Activated B cell treated with CpG ODN at 0.5 μM for 24 hours (primary cell): ENCODE results near the gene GPR3. TPM values are rescaled to one million over a fixed set of nuclear protein-coding genes. Genes with fewer than 3 reads are reported as not detected.

Source experiments
- ATAC-seq: fragments of 200-7000 bp; cut with Tn5 transposase; one replicate; pipeline ENCODE4 v1.10.0; 2021; ENCODE audit warnings: low read depth, mild to moderate bottlenecking, moderate library complexity
- CTCF ChIA-PET: fragments of 350-600 bp; sonication (Branson Sonifier 250); formaldehyde crosslinking; loops from one replicate; lab custom pipeline; 2021; ENCODE audit warnings: antibody characterized with exemption; lab: Charles Lee
- POLR2A ChIA-PET: fragments of 350-600 bp; sonication (Branson Sonifier 250); formaldehyde crosslinking; loops from one replicate; lab custom pipeline; 2021; ENCODE audit warnings: antibody characterized with exemption; lab: Charles Lee
- DNase-seq: peaks from one replicate; pipeline ENCODE4 v3.0.0; 2022
- H3K27ac Mint-ChIP-seq: one replicate; pipeline ENCODE4 v1.8.0; 2020; ENCODE audit warnings: mixed read lengths
- H3K27me3 Mint-ChIP-seq: one replicate; pipeline ENCODE4 v1.8.0; 2021; ENCODE audit warnings: mixed read lengths
- H3K36me3 Mint-ChIP-seq: one replicate; pipeline ENCODE4 v1.8.0; 2021; ENCODE audit warnings: low read depth, mixed read lengths
- H3K4me1 Mint-ChIP-seq: one replicate; pipeline ENCODE4 v1.8.0; 2021; ENCODE audit warnings: mixed read lengths
- H3K4me3 Mint-ChIP-seq: one replicate; pipeline ENCODE4 v1.8.0; 2020; ENCODE audit warnings: mild to moderate bottlenecking, mixed read lengths
- H3K9me3 Mint-ChIP-seq: one replicate; pipeline ENCODE4 v1.8.0; 2020; ENCODE audit warnings: mixed read lengths
- intact Hi-C: fragments of 100-400 bp; cut with micrococcal nuclease; formaldehyde crosslinking; loops from one replicate; pipeline ENCODE4 v1.15.1; 2024
- total RNA-seq: library from RNA; stranded (reverse); gene quantifications from 2 replicates; pipeline ENCODE4 v1.2.3, GENCODE V29; 2022
- TF ChIP-seq, protein P1 (sequence below): fragments of 200-600 bp; IDR thresholded peaks from one replicate; pipeline ENCODE4 v1.8.0; 2022; ENCODE audit warnings: antibody characterized with exemption, mild to moderate bottlenecking

Gene GPR3, protein sequence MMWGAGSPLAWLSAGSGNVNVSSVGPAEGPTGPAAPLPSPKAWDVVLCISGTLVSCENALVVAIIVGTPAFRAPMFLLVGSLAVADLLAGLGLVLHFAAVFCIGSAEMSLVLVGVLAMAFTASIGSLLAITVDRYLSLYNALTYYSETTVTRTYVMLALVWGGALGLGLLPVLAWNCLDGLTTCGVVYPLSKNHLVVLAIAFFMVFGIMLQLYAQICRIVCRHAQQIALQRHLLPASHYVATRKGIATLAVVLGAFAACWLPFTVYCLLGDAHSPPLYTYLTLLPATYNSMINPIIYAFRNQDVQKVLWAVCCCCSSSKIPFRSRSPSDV
- total RNA-seq, result 0.11 TPM in 1 of 2 replicates, not detected in the other

DNA sequence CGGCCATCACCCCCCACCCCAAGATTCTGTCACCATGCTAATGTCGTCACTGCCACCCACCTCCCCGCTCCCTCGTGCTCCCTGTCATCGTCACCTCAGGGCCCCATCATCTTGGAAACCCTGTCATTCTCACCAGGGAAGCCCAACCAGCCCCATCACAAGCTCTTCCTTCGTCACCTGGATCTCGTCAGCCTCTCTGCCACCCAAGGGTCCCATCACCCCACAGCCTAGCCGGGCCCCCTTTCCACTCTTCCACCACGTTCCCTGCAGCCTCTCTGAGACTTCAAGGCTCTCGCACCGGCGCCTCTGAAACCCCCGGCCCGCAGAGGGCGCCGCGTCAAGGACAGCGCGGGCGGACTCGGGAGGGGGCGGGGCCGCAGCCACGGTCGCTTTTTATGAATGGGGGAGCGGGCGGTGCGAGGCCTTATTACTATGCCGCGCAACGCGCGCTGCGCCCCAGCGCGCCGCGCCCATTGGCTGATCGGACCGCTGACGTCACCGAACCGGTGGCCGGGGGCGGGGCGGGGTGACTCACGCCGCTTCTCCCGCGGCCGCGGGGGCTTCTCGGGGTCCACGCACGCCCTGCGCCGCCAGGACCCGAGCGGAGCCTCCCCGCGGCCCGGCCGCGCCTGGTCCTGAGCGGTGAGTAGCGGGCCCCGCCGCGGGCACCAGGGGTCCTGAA is at the start of gene GPR3:
Gene GPR3, plus strand, starts transcription at position 527 of the 682 bp plus-strand sequence. CDS start 1,177 bp downstream, outside the sequence.
- POLR2A ChIA-PET, result interaction anchor here (0.5 to 1.3 kb wide), 5 partner anchors 27 to 274 kb away, joined by 3 to 5 read pairs (median 4); partner anchors contain the start of gene SYTL1

DNA sequence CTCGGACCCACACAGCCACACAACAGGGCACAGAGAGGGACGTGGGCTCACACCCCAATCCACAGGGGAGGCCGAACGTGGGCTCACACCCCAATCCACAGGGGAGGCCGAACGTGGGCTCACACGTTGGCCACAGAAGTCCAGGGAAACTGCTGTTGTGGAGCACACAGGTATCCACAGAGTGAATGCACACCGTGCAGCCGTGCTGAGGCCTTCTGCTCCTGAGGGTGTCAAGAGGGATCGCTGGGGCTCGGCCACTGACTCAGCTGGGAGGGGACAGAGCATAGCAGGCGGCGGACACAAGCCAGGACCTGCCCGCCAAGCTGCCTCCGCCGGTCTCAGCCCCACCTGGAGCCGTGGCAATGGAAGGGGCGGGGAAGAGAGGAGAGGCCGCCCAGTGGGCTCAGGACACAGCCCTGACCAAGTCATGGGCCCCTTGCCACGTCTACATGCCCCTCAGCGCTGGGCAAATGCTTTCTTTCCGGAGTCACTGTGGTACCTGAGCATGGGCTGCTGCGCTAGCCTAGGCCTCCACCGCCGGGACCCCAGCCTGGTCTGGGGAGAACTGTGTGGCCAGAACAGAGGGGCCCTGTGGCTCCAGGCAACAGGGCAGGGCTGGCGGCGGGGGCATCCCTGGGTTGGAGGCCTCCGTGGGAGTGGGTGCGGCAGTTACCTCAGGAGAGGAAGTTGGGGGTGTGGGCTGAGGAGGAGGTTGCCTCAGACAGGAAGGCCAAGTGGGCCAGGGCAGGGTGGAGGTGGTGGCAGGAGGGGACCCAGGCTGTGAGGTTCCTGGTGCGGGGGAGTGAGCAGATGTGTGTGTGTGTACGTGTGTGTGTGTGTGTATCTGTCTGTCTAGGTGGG is 49.4 kb upstream of the GPR3 start:
- intact Hi-C loops, result loop anchor here (5.0 to 10.0 kb wide), 2 partner anchors 384 to 648 kb away; partner anchors contain the start of genes ARID1A and FAM76A

More for the DNA sequence above, at the start of gene GPR3:
- no peaks in the 10 kb centered on the region for H3K27me3 Mint-ChIP-seq
- no peaks in the 10 kb centered on the region for H3K9me3 Mint-ChIP-seq
- H3K27ac Mint-ChIP-seq, result peak within 1 kb of the TSS; percentile 60
- TF ChIP-seq, protein P1, sequence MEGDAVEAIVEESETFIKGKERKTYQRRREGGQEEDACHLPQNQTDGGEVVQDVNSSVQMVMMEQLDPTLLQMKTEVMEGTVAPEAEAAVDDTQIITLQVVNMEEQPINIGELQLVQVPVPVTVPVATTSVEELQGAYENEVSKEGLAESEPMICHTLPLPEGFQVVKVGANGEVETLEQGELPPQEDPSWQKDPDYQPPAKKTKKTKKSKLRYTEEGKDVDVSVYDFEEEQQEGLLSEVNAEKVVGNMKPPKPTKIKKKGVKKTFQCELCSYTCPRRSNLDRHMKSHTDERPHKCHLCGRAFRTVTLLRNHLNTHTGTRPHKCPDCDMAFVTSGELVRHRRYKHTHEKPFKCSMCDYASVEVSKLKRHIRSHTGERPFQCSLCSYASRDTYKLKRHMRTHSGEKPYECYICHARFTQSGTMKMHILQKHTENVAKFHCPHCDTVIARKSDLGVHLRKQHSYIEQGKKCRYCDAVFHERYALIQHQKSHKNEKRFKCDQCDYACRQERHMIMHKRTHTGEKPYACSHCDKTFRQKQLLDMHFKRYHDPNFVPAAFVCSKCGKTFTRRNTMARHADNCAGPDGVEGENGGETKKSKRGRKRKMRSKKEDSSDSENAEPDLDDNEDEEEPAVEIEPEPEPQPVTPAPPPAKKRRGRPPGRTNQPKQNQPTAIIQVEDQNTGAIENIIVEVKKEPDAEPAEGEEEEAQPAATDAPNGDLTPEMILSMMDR, result no peak
- ATAC-seq (peak; percentile 91), DNase-seq (peak; percentile 91)
- intact Hi-C loops, result loop anchor here (1.0 kb wide), 4 partner anchors 27 to 271 kb away; no protein-coding TSS in a partner anchor
- CTCF ChIA-PET, result interaction anchor here (1.3 to 11.1 kb wide), 5 partner anchors 26 to 271 kb away, joined by 5 to 171 read pairs (median 15); partner anchors contain the start of gene MAP3K6
- H3K36me3 Mint-ChIP-seq, result no peaks in the 10 kb centered on the region
- H3K4me1 Mint-ChIP-seq, result peaks cover 18% of the 10 kb centered on the region
- H3K4me3 Mint-ChIP-seq, result peak within 1 kb of the TSS; percentile 82

DNA sequence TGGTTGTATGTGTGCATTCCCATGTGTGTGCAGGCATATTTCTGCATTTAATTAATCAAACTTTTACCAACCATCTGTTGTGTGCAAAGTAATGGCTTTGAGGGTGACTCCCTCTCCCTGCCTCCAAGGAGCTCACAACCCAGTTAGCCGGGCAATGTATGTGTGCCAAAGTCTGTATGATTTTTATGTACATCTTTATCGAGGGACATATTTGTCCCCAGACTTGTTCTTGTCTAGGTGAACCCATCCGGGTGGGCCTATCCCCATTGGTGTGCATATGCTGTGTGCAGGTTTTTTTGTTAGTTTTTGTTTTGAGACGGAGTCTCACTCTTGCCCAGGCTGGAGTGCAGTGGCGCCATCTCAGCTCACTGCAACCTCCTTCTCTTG is 48.8 kb upstream of the GPR3 start:
- Mint-ChIP-seq H3K4me3 (peak overlapping the region; percentile 80), H3K4me1 (peaks cover 68% of the 10 kb centered on the region), H3K27ac (peak overlapping the region; percentile 87), H3K27me3 (no peaks in the 10 kb centered on the region), H3K36me3 (peaks cover 27% of the 10 kb centered on the region), H3K9me3 (no peaks in the 10 kb centered on the region)
- DNase-seq, result no peak
- no peak for ATAC-seq
- POLR2A ChIA-PET, result interaction anchor here (0.6 to 4.7 kb wide), 5 partner anchors 11 to 44 kb away, joined by 3 to 75 read pairs (median 15); partner anchors contain the start of gene MAP3K6
- CTCF ChIA-PET, result interaction anchor here (3.7 kb wide), 1 partner anchor 10 kb away, joined by 23 read pairs; no protein-coding TSS in a partner anchor
- intact Hi-C loops, result loop anchor here (5.0 to 10.0 kb wide), 2 partner anchors 384 to 649 kb away; partner anchors contain the start of genes ARID1A and FAM76A
- TF ChIP-seq, protein P1, result no peak

More for the DNA sequence above, 49.4 kb upstream of the GPR3 start:
- H3K4me3 Mint-ChIP-seq, result peak overlapping the region; percentile 80
- TF ChIP-seq, protein P1, result no peak
- H3K27me3 Mint-ChIP-seq, result no peaks in the 10 kb centered on the region
- H3K36me3 Mint-ChIP-seq, result peaks cover 29% of the 10 kb centered on the region
- H3K4me1 Mint-ChIP-seq, result peaks cover 71% of the 10 kb centered on the region
- H3K9me3 Mint-ChIP-seq, result no peaks in the 10 kb centered on the region
- peak; percentile 57 for DNase-seq
- ChIA-PET CTCF (interaction anchor here (0.9 to 3.7 kb wide), 3 partner anchors 10 to 47 kb away, joined by 4 to 23 read pairs (median 5); no protein-coding TSS in a partner anchor), POLR2A (interaction anchor here (1.0 to 4.7 kb wide), 7 partner anchors 10 to 319 kb away, joined by 3 to 75 read pairs (median 11); partner anchors contain the start of genes MAP3K6 and TMEM222)
- peak; percentile 55 for ATAC-seq
- H3K27ac Mint-ChIP-seq, result peak overlapping the region; percentile 87

DNA sequence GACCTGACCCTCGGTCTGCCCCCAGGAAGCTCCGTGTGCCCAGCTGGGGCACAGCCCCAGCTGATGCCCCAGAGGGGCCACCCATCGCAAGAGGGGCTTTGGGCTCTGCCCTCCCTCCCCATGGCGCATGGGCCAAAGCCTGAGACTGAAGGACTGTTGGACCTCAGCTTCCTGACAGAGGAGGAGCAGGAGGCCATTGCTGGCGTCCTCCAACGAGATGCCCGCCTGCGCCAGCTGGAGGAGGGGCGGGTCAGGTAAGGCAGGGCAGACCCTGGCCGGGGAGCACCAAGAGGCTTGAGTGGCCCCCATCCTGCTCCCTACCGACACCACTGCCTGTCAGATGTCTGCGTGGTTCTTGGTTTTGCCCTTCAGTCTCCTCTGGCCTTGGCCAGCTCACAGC is 47.1 kb upstream of the GPR3 start:
- DNase-seq, result no peak
- peaks cover 26% of the 10 kb centered on the region for H3K36me3 Mint-ChIP-seq
- H3K27me3 Mint-ChIP-seq, result no peaks in the 10 kb centered on the region
- no peak overlapping the region for H3K4me3 Mint-ChIP-seq
- ChIA-PET POLR2A (interaction anchor here (0.6 to 4.7 kb wide), 9 partner anchors 10 to 485 kb away, joined by 3 to 75 read pairs (median 4); partner anchors contain the start of genes PPP1R8 and WDTC1), CTCF (interaction anchor here (1.0 to 1.6 kb wide), 5 partner anchors 12 to 50 kb away, joined by 3 to 6 read pairs (median 4); partner anchors contain the start of gene MAP3K6)
- H3K27ac Mint-ChIP-seq, result peak overlapping the region; percentile 46
- no peaks in the 10 kb centered on the region for H3K9me3 Mint-ChIP-seq
- no peak for ATAC-seq
- H3K4me1 Mint-ChIP-seq, result peaks cover 56% of the 10 kb centered on the region
- TF ChIP-seq, protein P1, result no peak
- intact Hi-C loops, result loop anchor here (10.0 kb wide), 1 partner anchor 650 kb away; the partner anchor contains the start of gene ARID1A
